B cell (primary cell): ENCODE data around the gene HIBADH. TPM values are rescaled to one million over a fixed set of nuclear protein-coding genes. Genes with fewer than 3 reads are reported as not detected.

ENCODE experiments used
- ATAC-seq: fragments of 200-7000 bp; cut with Tn5 transposase; one replicate; pipeline ENCODE4 v1.10.0; 2021; ENCODE audit warnings: low read depth, mild to moderate bottlenecking, moderate number of reproducible peaks, moderate library complexity
- CTCF ChIA-PET: fragments of 350-600 bp; sonication (Branson Sonifier 250); formaldehyde crosslinking; loops from one replicate; lab custom pipeline; 2021; ENCODE audit warnings: antibody characterized with exemption, inconsistent platforms; lab: Charles Lee
- POLR2A ChIA-PET: fragments of 350-600 bp; sonication (Branson Sonifier 250); formaldehyde crosslinking; loops from one replicate; lab custom pipeline; 2021; ENCODE audit warnings: antibody characterized with exemption; lab: Charles Lee
- DNase-seq: peaks from one replicate; pipeline ENCODE4 v3.0.0; 2013
- H2AFZ ChIP-seq: 2 replicates; pipeline ENCODE4 v1.6.1; 2012; ENCODE audit warnings: mild to moderate bottlenecking, low read depth, low read length; ENCODE audit not compliant: insufficient read depth, poor library complexity, severe bottlenecking
- H3K27ac ChIP-seq, 2 donors: 1 replicate in 1 of 2; 2 replicates in 1 of 2; pipeline ENCODE4 v1.5.1; 2012 to 2013; ENCODE audit warnings: low read length in 2 of 2, mild to moderate bottlenecking in 2 of 2, moderate library complexity in 1 of 2
- H3K27me3 ChIP-seq, 4 experiments: fragments of 200-600 bp in 1 of 4; sonication (generic) in 1 of 4; replicated peaks in 1 of 4; 1 replicate in 2 of 4; 2 replicates in 2 of 4; pipeline versions ENCODE4 v1.6.1 to v1.7.0; 2013 to 2016; ENCODE audit warnings: low read length in 3 of 4, mild to moderate bottlenecking in 2 of 4, mixed read lengths in 1 of 4, moderate library complexity in 1 of 4; ENCODE audit not compliant: insufficient read depth in 4 of 4, control insufficient read depth in 3 of 4; ENCODE audit errors: control extremely low read depth in 1 of 4
- H3K36me3 ChIP-seq, 2 experiments: replicated peaks in 1 of 2; 1 replicate in 1 of 2; 2 replicates in 1 of 2; pipeline versions ENCODE4 v1.6.1 to v1.7.1; 2013; ENCODE audit warnings: low read length in 1 of 2; ENCODE audit not compliant: insufficient read depth in 2 of 2, control insufficient read depth in 1 of 2; ENCODE audit errors: control extremely low read depth in 1 of 2, extremely low read depth in 1 of 2
- H3K4me1 ChIP-seq, 2 donors: fragments of 200-600 bp in 1 of 2; sonication (generic) in 1 of 2; 1 replicate in 1 of 2; 2 replicates in 1 of 2; pipeline versions ENCODE4 v1.5.1 to v1.6.1; 2013 to 2017; ENCODE audit warnings: low read length in 2 of 2; ENCODE audit not compliant: control insufficient read depth in 2 of 2, insufficient read depth in 2 of 2
- H3K4me2 ChIP-seq: replicated peaks from 2 replicates; pipeline ENCODE3; 2012; ENCODE audit warnings: mild to moderate bottlenecking, low read depth, low read length; ENCODE audit not compliant: poor library complexity, severe bottlenecking
- H3K4me3 ChIP-seq, 5 experiments: fragments of 200-600 bp in 1 of 5; sonication (generic) in 1 of 5; 1 replicate in 3 of 5; 2 replicates in 2 of 5; pipeline versions ENCODE4 v1.5.1 to v1.7.0; 2011 to 2016; ENCODE audit warnings: low read length in 4 of 5, mild to moderate bottlenecking in 4 of 5, low read depth in 2 of 5, control low read depth in 1 of 5, moderate library complexity in 1 of 5; ENCODE audit not compliant: insufficient read depth in 1 of 5; ENCODE audit errors: control extremely low read depth in 1 of 5, extremely low read depth in 1 of 5
- H3K79me2 ChIP-seq: fragments of 200-600 bp; sonication (generic); one replicate; pipeline ENCODE4 v1.6.0; 2016; ENCODE audit warnings: low read length; ENCODE audit not compliant: control insufficient read depth, insufficient read depth
- H3K9ac ChIP-seq: fragments of 200-600 bp; sonication (generic); 2 replicates; pipeline ENCODE4 v1.6.1; 2017; ENCODE audit warnings: mild to moderate bottlenecking, low read length, moderate library complexity
- H3K9me3 ChIP-seq, 3 donors: one replicate each; pipeline versions ENCODE4 v1.6.1 to v1.7.1; 2013; ENCODE audit warnings: low read length in 2 of 3; ENCODE audit not compliant: control insufficient read depth in 2 of 3, insufficient read depth in 1 of 3; ENCODE audit errors: control extremely low read depth in 1 of 3
- H4K20me1 ChIP-seq: 2 replicates; pipeline ENCODE4 v1.6.0; 2012; ENCODE audit warnings: mild to moderate bottlenecking, low read length; ENCODE audit not compliant: insufficient read depth, control insufficient read depth, poor library complexity, severe bottlenecking
- H3K27ac Mint-ChIP-seq: one replicate; pipeline ENCODE4 v1.8.0; 2021; ENCODE audit warnings: mixed read lengths
- H3K27me3 Mint-ChIP-seq: one replicate; pipeline ENCODE4 v1.8.0; 2021; ENCODE audit warnings: mixed read lengths
- H3K4me1 Mint-ChIP-seq: one replicate; pipeline ENCODE4 v1.8.0; 2021; ENCODE audit warnings: mixed read lengths
- H3K4me3 Mint-ChIP-seq: one replicate; pipeline ENCODE4 v1.8.0; 2021; ENCODE audit warnings: mixed read lengths
- H3K9me3 Mint-ChIP-seq: one replicate; pipeline ENCODE4 v1.8.0; 2022; ENCODE audit warnings: mixed read lengths; ENCODE audit not compliant: insufficient read depth
- CTCF ChIP-seq: fragments of 200-600 bp; IDR thresholded peaks from one replicate; pipeline ENCODE4 v1.8.0; 2022; ENCODE audit warnings: antibody characterized with exemption, mild to moderate bottlenecking
- EZH2 ChIP-seq: IDR thresholded peaks from 2 replicates; pipeline ENCODE4 v1.6.1; 2012; ENCODE audit warnings: borderline replicate concordance, low read depth, mild to moderate bottlenecking, moderate library complexity, low read length; ENCODE audit not compliant: insufficient read depth, poor library complexity, severe bottlenecking
- WGBS: methylation state at CpG from one replicate; pipeline ENCODE4 v1.1.5; 2013; ENCODE audit warnings: missing lambda C conversion rate; ENCODE audit not compliant: insufficient coverage; 5-methylcytosine and 5-hydroxymethylcytosine counted together
- intact Hi-C: fragments of 100-400 bp; cut with micrococcal nuclease; formaldehyde crosslinking; loops from one replicate; pipeline ENCODE4 v1.10.0; 2022
- polyA plus RNA-seq: library from polyadenylated mRNA; depleted of rRNA; stranded (reverse); fragments of >200 nt; gene quantifications from 2 replicates; pipeline ENCODE4 v1.2.3, GENCODE V29; 2012
- total RNA-seq, 2 donors: library from RNA; stranded (reverse); fragments of 120-200 nt in 1 of 2; gene quantifications; 1 replicate in 1 of 2; 2 replicates in 1 of 2; pipeline versions ENCODE4 v1.2.3 to v1.2.4, GENCODE V29; 2013 to 2022

The HIBADH gene
- total and polyA plus RNA-seq, 2 donors (not counting 1 experiment from before 2014, with no cell fraction given) = 6.9 to 14.1 TPM

GRCh38 chr7:27601217-27601616 lies 61.5 kb downstream of the HIBADH start:
- DNase-seq (no peak), ATAC-seq (no peak)
- Histone ChIP-seq H3K9ac (no peak overlapping the region), H3K36me3 (no peaks in the 10 kb centered on the region), H3K27ac (no peak overlapping the region), H3K4me2 (no peak overlapping the region), H3K4me3 (no peak overlapping the region), H3K79me2 (no peaks in the 10 kb centered on the region), H3K4me1 (no peaks in the 10 kb centered on the region), H4K20me1 (no peaks in the 10 kb centered on the region), H3K27me3 (no peaks in the 10 kb centered on the region), H2AFZ (no peak overlapping the region), H3K9me3 (no peaks in the 10 kb centered on the region)
- TF ChIP-seq CTCF = no peak
- TF ChIP-seq EZH2 = no peak
- CTCF ChIA-PET = interaction anchor here (1.2 kb wide), 2 partner anchors 25 to 405 kb away, joined by 3 read pairs; no protein-coding TSS in a partner anchor
- Mint-ChIP-seq H3K4me1 (no peaks in the 10 kb centered on the region), H3K4me3 (no peak overlapping the region), H3K9me3 (no peaks in the 10 kb centered on the region), H3K27ac (no peak overlapping the region), H3K27me3 (no peaks in the 10 kb centered on the region)
- POLR2A ChIA-PET = no interaction called here
- WGBS = no CpG with 5 or more reads among the region's 2 CpGs
- intact Hi-C loops = loop anchor here (10.0 kb wide), 1 partner anchor 406 kb away; no protein-coding TSS in a partner anchor

- H3K9me3 Mint-ChIP-seq = no peaks in the 10 kb centered on the region
- H3K27ac Mint-ChIP-seq = no peak overlapping the region
- DNase-seq (no peak), ATAC-seq (no peak)
- H3K27me3 Mint-ChIP-seq = no peaks in the 10 kb centered on the region
- intact Hi-C loops = loop anchor here (10.0 kb wide), 1 partner anchor 405 kb away; no protein-coding TSS in a partner anchor
- H3K27me3 ChIP-seq = no peaks in the 10 kb centered on the region
- H3K4me3 ChIP-seq = no peak overlapping the region
- no peak for TF ChIP-seq EZH2
- TF ChIP-seq CTCF = no peak
- H3K27ac ChIP-seq = no peak overlapping the region
- H3K9me3 ChIP-seq = no peaks in the 10 kb centered on the region
- CTCF ChIA-PET = no interaction called here
- no CpG with 5 or more reads among the region's 1 CpG for WGBS
- no peak overlapping the region for H3K9ac ChIP-seq
- no peaks in the 10 kb centered on the region for H3K36me3 ChIP-seq
- no peak overlapping the region for H3K4me2 ChIP-seq
- H2AFZ ChIP-seq = no peak overlapping the region
- H3K4me3 Mint-ChIP-seq = no peak overlapping the region
- H3K4me1 ChIP-seq = no peaks in the 10 kb centered on the region
- POLR2A ChIA-PET = no interaction called here
- H4K20me1 ChIP-seq = no peaks in the 10 kb centered on the region
- H3K4me1 Mint-ChIP-seq = no peaks in the 10 kb centered on the region
- no peaks in the 10 kb centered on the region for H3K79me2 ChIP-seq
These were observed 62.4 kb downstream of the HIBADH start for GRCh38 chr7:27600247-27600646.
